GM21515 (cell line): Measurements from ENCODE around the gene ANXA2.
"Not testable (repeated sequence)": the region's sequence is repeated elsewhere in the genome, so short reads cannot be mapped to it uniquely, and the experiment has no call there.

Source experiments
- ATAC-seq: cut with Tn5 transposase; IDR thresholded peaks from one replicate; pipeline ENCODE4 v1.9.1; 2021; ENCODE audit not compliant: unreplicated experiment

The ANXA2 gene

GRCh38 chr15:60397772-60398445, at the start of gene ANXA2:
TSS of gene ANXA2 (minus strand) at chr15:60397986. CDS start at chr15:60386075, 11,911 bp downstream.
- peak; percentile 62 for ATAC-seq

- no peak for ATAC-seq
These were observed 46.6 kb upstream of the ANXA2 start for GRCh38 chr15:60444289-60444912.

GRCh38 chr15:60442763-60443162, 45.0 kb upstream of the ANXA2 start:
- ATAC-seq = no peak

- no peak for ATAC-seq
These were observed 44.4 kb upstream of the ANXA2 start for GRCh38 chr15:60442031-60442650.

- no peak for ATAC-seq
These were observed 43.5 kb upstream of the ANXA2 start for GRCh38 chr15:60441331-60441730.

- ATAC-seq = no peak
These were observed 40.9 kb upstream of the ANXA2 start for GRCh38 chr15:60438646-60439045.

- ATAC-seq = no peak
These were observed 31.1 kb upstream of the ANXA2 start for GRCh38 chr15:60428935-60429334.

GRCh38 chr15:60426870-60427508, 29.2 kb upstream of the ANXA2 start:
- ATAC-seq = no peak

- ATAC-seq = no peak
These were observed 27.7 kb upstream of the ANXA2 start for GRCh38 chr15:60425461-60425860.

GRCh38 chr15:60424006-60424405, 26.2 kb upstream of the ANXA2 start:
- ATAC-seq = no peak

- ATAC-seq = no peak
These were observed 25.8 kb upstream of the ANXA2 start for GRCh38 chr15:60423537-60423936.

GRCh38 chr15:60421544-60421943, 23.8 kb upstream of the ANXA2 start:
- no peak for ATAC-seq

GRCh38 chr15:60420203-60420716, 22.5 kb upstream of the ANXA2 start:
- ATAC-seq = no peak

GRCh38 chr15:60419753-60420152, 22.0 kb upstream of the ANXA2 start:
- ATAC-seq = no peak

- ATAC-seq = no peak
These were observed 20.3 kb upstream of the ANXA2 start for GRCh38 chr15:60418096-60418495.

- no peak for ATAC-seq
These were observed 19.3 kb upstream of the ANXA2 start for GRCh38 chr15:60417112-60417511.

GRCh38 chr15:60416484-60416883, 18.7 kb upstream of the ANXA2 start:
- no peak for ATAC-seq

GRCh38 chr15:60414016-60414682, 16.4 kb upstream of the ANXA2 start:
- no peak for ATAC-seq

GRCh38 chr15:60413231-60413824, 15.5 kb upstream of the ANXA2 start:
- no peak for ATAC-seq

- ATAC-seq = not testable (repeated sequence)
These were observed 15.0 kb upstream of the ANXA2 start for GRCh38 chr15:60412807-60413206.
